Measurements from ENCODE around the gene SPRYD3. TPM values are rescaled to one million over a fixed set of nuclear protein-coding genes. Genes with fewer than 3 reads are reported as not detected.

Gene SPRYD3
- total RNA-seq, 1 donor from 2014 or later, result 20.6 TPM

GRCh38 chr12:53025250-53025649, 53.9 kb downstream of the SPRYD3 start:
- H3K4me3 Mint-ChIP-seq, result no peak overlapping the region
- no peak for TF ChIP-seq CTCF (IDR thresholded peaks at IDR 0.05; ENCODE audit: unreplicated experiment)
- no peaks in the 10 kb centered on the region for H3K9me3 Mint-ChIP-seq
- no peaks in the 10 kb centered on the region for H3K27me3 Mint-ChIP-seq (ENCODE audit: low read depth)
- H3K27ac Mint-ChIP-seq, result no peak overlapping the region
- no peaks in the 10 kb centered on the region for H3K4me1 Mint-ChIP-seq
- DNase-seq (ENCODE audit: low spot score in 2 of 2, unreplicated experiment in 2 of 2), result no peak
- peaks cover 43% of the 10 kb centered on the region for H3K36me3 Mint-ChIP-seq

GRCh38 chr12:53014709-53015108, 64.5 kb downstream of the SPRYD3 start:
- peaks cover 8% of the 10 kb centered on the region for H3K4me1 Mint-ChIP-seq
- no peak overlapping the region for H3K4me3 Mint-ChIP-seq
- peaks cover 24% of the 10 kb centered on the region for H3K36me3 Mint-ChIP-seq
- H3K27ac Mint-ChIP-seq, result no peak overlapping the region
- no peak for TF ChIP-seq CTCF (IDR thresholded peaks at IDR 0.05; ENCODE audit: unreplicated experiment)
- no peak for DNase-seq (ENCODE audit: low spot score in 2 of 2, unreplicated experiment in 2 of 2)
- no peaks in the 10 kb centered on the region for H3K9me3 Mint-ChIP-seq
- no peaks in the 10 kb centered on the region for H3K27me3 Mint-ChIP-seq (ENCODE audit: low read depth)

Small RNA genes within 50 kb of the gene (microRNA-seq; reads per million reads assigned to microRNA genes)
- gene MIR6757, result 0.88 reads per million

Other genes starting within 250 kb of the SPRYD3 start
- not detected in 3 replicates for gene KRT79, start 245.1 kb downstream of the SPRYD3 start, total RNA-seq
- gene KRT78, start 230.4 kb downstream of the SPRYD3 start, total RNA-seq, result not detected in 3 replicates
- 1,131 to 1,194 TPM (median 1,142 TPM) in 3 replicates for gene KRT8, start 174.3 kb downstream of the SPRYD3 start, total RNA-seq
- 714 to 762 TPM (median 725 TPM) in 3 replicates for gene KRT18, start 130.3 kb downstream of the SPRYD3 start, total RNA-seq
- gene EIF4B, start 72.9 kb downstream of the SPRYD3 start, total RNA-seq, result 544 to 576 TPM (median 554 TPM) in 3 replicates
- gene TNS2, start 29.3 kb downstream of the SPRYD3 start, total RNA-seq, result 78.8 to 91.7 TPM (median 86.4 TPM) in 3 replicates
- gene IGFBP6, start 18.3 kb upstream of the SPRYD3 start, total RNA-seq, result 70.3 to 77.2 TPM (median 75.6 TPM) in 3 replicates
- 0.13 to 0.40 TPM (median 0.20 TPM) in 3 replicates for gene SOAT2, start 24.1 kb upstream of the SPRYD3 start, total RNA-seq
- gene ZNF740, start 101.3 kb upstream of the SPRYD3 start, total RNA-seq, result 96.5 to 105 TPM (median 97.5 TPM) in 3 replicates
- gene CSAD, start 101.5 kb upstream of the SPRYD3 start, total RNA-seq, result 120 to 129 TPM (median 125 TPM) in 3 replicates
- 3.2 to 4.9 TPM (median 4.6 TPM) in 3 replicates for gene ITGB7, start 127.9 kb upstream of the SPRYD3 start, total RNA-seq
- gene RARG, start 152.8 kb upstream of the SPRYD3 start, total RNA-seq, result 66.6 to 72.2 TPM (median 71.6 TPM) in 3 replicates
- gene ESPL1, start 188.9 kb upstream of the SPRYD3 start, total RNA-seq, result 15.7 to 20.8 TPM (median 15.9 TPM) in 3 replicates
- gene PFDN5, start 216.2 kb upstream of the SPRYD3 start, total RNA-seq, result 328 to 339 TPM (median 338 TPM) in 3 replicates
- gene MYG1, start 220.3 kb upstream of the SPRYD3 start, total RNA-seq, result 50.1 to 55.9 TPM (median 53.8 TPM) in 3 replicates
- 77.2 to 85.4 TPM (median 84.8 TPM) in 3 replicates for gene AAAS, start 242.2 kb upstream of the SPRYD3 start, total RNA-seq

All from mesothelial cell of epicardium (in vitro differentiated cells).